Gastrocnemius medialis (tissue), 4 donors: ENCODE data around the gene SGCE. TPM values are rescaled to one million over a fixed set of nuclear protein-coding genes. Genes with fewer than 3 reads are reported as not detected.

ENCODE experiments used
- ATAC-seq, 2 donors: fragments of 150-250 bp; one replicate each; pipeline ENCODE4 v1.9.1; 2016
- DNase-seq, 2 donors: peaks; one replicate each; pipeline ENCODE4 v3.0.0-alpha.2; 2019
- H3K27ac ChIP-seq, 4 donors: fragments of 200-600 bp; sonication (generic); 1 replicate in 1 of 4; 2 replicates in 3 of 4; pipeline ENCODE4 v1.5.1; 2016 to 2018; ENCODE audit warnings: mild to moderate bottlenecking in 2 of 4, moderate library complexity in 1 of 4
- H3K27me3 ChIP-seq, 3 donors: fragments of 200-600 bp; sonication (generic) in 2 of 3; 1 replicate in 1 of 3; 2 replicates in 2 of 3; pipeline versions ENCODE4 v1.5.1 to v1.6.0; 2016 to 2019; ENCODE audit warnings: mild to moderate bottlenecking in 1 of 3, moderate library complexity in 1 of 3
- H3K36me3 ChIP-seq, 2 donors: fragments of 200-600 bp; sonication (generic) in 1 of 2; one replicate each; pipeline ENCODE4 v1.5.1; 2017 to 2018
- H3K4me1 ChIP-seq, 2 donors: fragments of 200-600 bp; sonication (generic) in 1 of 2; one replicate each; pipeline ENCODE4 v1.5.1; 2016 to 2017; ENCODE audit warnings: mild to moderate bottlenecking in 2 of 2
- H3K4me3 ChIP-seq, 4 donors: fragments of 200-600 bp; sonication (generic) in 3 of 4; 1 replicate in 1 of 4; 2 replicates in 3 of 4; pipeline ENCODE4 v1.5.1; 2016 to 2019; ENCODE audit warnings: mild to moderate bottlenecking in 2 of 4
- H3K9me3 ChIP-seq, 3 donors: fragments of 200-600 bp; sonication (generic) in 2 of 3; 1 replicate in 1 of 3; 2 replicates in 2 of 3; pipeline ENCODE4 v1.5.1; 2016 to 2019
- CTCF ChIP-seq, 5 experiments: fragments of 450-650 bp in 3 of 5; fragments of 200-600 bp in 2 of 5; sonication (generic) in 2 of 5; IDR thresholded peaks in 4 of 5; conservative IDR thresholded peaks in 1 of 5; 1 replicate in 4 of 5; 2 replicates in 1 of 5; pipeline ENCODE4 v1.5.1; 2016 to 2019; ENCODE audit warnings: antibody characterized with exemption in 5 of 5, mild to moderate bottlenecking in 3 of 5, moderate library complexity in 3 of 5
- POLR2A ChIP-seq, 2 donors: fragments of 450-650 bp; IDR thresholded peaks; one replicate each; pipeline ENCODE4 v1.6.1; 2017; ENCODE audit warnings: antibody characterized with exemption in 2 of 2, mild to moderate bottlenecking in 2 of 2, moderate library complexity in 2 of 2
- in situ Hi-C, 4 donors: fragments of 200-750 bp; cut with MboI; loops; one replicate each; pipeline versions ENCODE4 v1.15.0 to v1.8.0; 2017; ENCODE audit warnings: low sequenced_read_pairs in 4 of 4
- intact Hi-C: fragments of 100-400 bp; cut with DNase I; formaldehyde crosslinking; loops from one replicate; pipeline ENCODE4 v1.15.1; 2023; ENCODE audit warnings: low total_unique reads
- total RNA-seq, 4 donors: library from RNA; depleted of rRNA; stranded (reverse); fragments of >200 nt; gene quantifications; one replicate each; pipeline versions ENCODE4 v1.1.0 to v1.2.3, GENCODE V29; 2016

The SGCE gene
- total RNA-seq, 4 donors from 2014 or later: 5.1 to 8.6 (median 6.1) TPM

GRCh38 chr7:94657771-94658693 is 2.1 kb upstream of the SGCE start:
- DNase-seq (peak; percentile 82 to 94), ATAC-seq (peak; percentile 88 to 90)
- H3K4me1 ChIP-seq: peaks cover 15 to 17% of the 10 kb centered on the region in 2 donors
- intact Hi-C loops (loop anchor here (2.0 to 10.0 kb wide), 4 partner anchors 39 to 223 kb away; no protein-coding TSS in a partner anchor), in situ Hi-C loops (no loop called here)
- H3K36me3 ChIP-seq: no peaks in the 10 kb centered on the region
- H3K27ac ChIP-seq: peak overlapping the region; percentile 40 to 53 (median 49)
- TF ChIP-seq CTCF (IDR thresholded peaks at IDR 0.05 in 4 of 5, conservative IDR thresholded peaks at IDR 0.05 in 1 of 5) (no peak), POLR2A (IDR thresholded peaks at IDR 0.05) (peak in 1 of 2 donors; percentile 18)
- H3K4me3 ChIP-seq: peak overlapping the region; percentile 49 to 61 (median 52)
- no peaks in the 10 kb centered on the region for H3K9me3 ChIP-seq
- H3K27me3 ChIP-seq: peaks cover 21 to 29% (median 28%) of the 10 kb centered on the region in 3 donors

GRCh38 chr7:94656925-94657731 is 1.2 kb upstream of the SGCE start:
- intact Hi-C loops: loop anchor here (2.0 to 10.0 kb wide), 4 partner anchors 40 to 222 kb away; no protein-coding TSS in a partner anchor

GRCh38 chr7:94656658-94656924 is 658 bp upstream of the SGCE start:
- no peak for TF ChIP-seq POLR2A (IDR thresholded peaks at IDR 0.05)
- TF ChIP-seq CTCF (IDR thresholded peaks at IDR 0.05 in 4 of 5, conservative IDR thresholded peaks at IDR 0.05 in 1 of 5): no peak
- ATAC-seq: no peak
- Histone ChIP-seq H3K27me3 (peaks cover 30 to 43% (median 34%) of the 10 kb centered on the region in 3 donors), H3K27ac (no peak overlapping the region), H3K36me3 (no peaks in the 10 kb centered on the region), H3K4me1 (peaks cover 15 to 17% of the 10 kb centered on the region in 2 donors), H3K9me3 (no peaks in the 10 kb centered on the region), H3K4me3 (peak overlapping the region; percentile 49 to 61 (median 52))
- in situ Hi-C loops (no loop called here), intact Hi-C loops (loop anchor here (2.0 to 10.0 kb wide), 4 partner anchors 41 to 222 kb away; no protein-coding TSS in a partner anchor)
- DNase-seq: no peak

More at GRCh38 chr7:94656925-94657731, 1.2 kb upstream of the SGCE start:
- no peaks in the 10 kb centered on the region for H3K36me3 ChIP-seq
- H3K27me3 ChIP-seq: peaks cover 29 to 37% (median 30%) of the 10 kb centered on the region in 3 donors
- no peak overlapping the region for H3K27ac ChIP-seq
- DNase-seq: no peak
- in situ Hi-C loops: no loop called here
- no peaks in the 10 kb centered on the region for H3K9me3 ChIP-seq
- peak overlapping the region; percentile 49 to 61 (median 52) for H3K4me3 ChIP-seq
- TF ChIP-seq POLR2A (IDR thresholded peaks at IDR 0.05) (no peak), CTCF (IDR thresholded peaks at IDR 0.05 in 4 of 5, conservative IDR thresholded peaks at IDR 0.05 in 1 of 5) (no peak)
- ATAC-seq: no peak
- peaks cover 15 to 17% of the 10 kb centered on the region in 2 donors for H3K4me1 ChIP-seq

- peak overlapping the region; percentile 49 to 61 (median 51) for H3K4me3 ChIP-seq
- peaks cover 30 to 43% (median 39%) of the 10 kb centered on the region in 3 donors for H3K27me3 ChIP-seq
- ATAC-seq: no peak
- peaks cover 15 to 17% of the 10 kb centered on the region in 2 donors for H3K4me1 ChIP-seq
- H3K36me3 ChIP-seq: no peaks in the 10 kb centered on the region
- DNase-seq: no peak
- peak overlapping the region; percentile 12 to 62 (median 54) for H3K27ac ChIP-seq
- in situ Hi-C loops: no loop called here
- no peak for TF ChIP-seq CTCF (IDR thresholded peaks at IDR 0.05 in 4 of 5, conservative IDR thresholded peaks at IDR 0.05 in 1 of 5)
- no peak for TF ChIP-seq POLR2A (IDR thresholded peaks at IDR 0.05)
- H3K9me3 ChIP-seq: no peaks in the 10 kb centered on the region
- intact Hi-C loops: loop anchor here (5.0 to 10.0 kb wide), 3 partner anchors 42 to 220 kb away; no protein-coding TSS in a partner anchor
Observed at GRCh38 chr7:94655126-94655847, 646 bp downstream of the SGCE start.
